IPS-15b (cell line): ENCODE results near the gene CACNA2D1.

Experiments used
- H3K27me3 ChIP-seq: one replicate; pipeline ENCODE4 v1.6.1; 2013; ENCODE audit warnings: low read length; ENCODE audit not compliant: control insufficient read depth, insufficient read depth
- H3K36me3 ChIP-seq: one replicate; pipeline ENCODE4 v1.6.1; 2013; ENCODE audit warnings: low read length; ENCODE audit not compliant: control insufficient read depth, insufficient read depth
- H3K4me1 ChIP-seq: one replicate; pipeline ENCODE4 v1.6.1; 2013; ENCODE audit warnings: mild to moderate bottlenecking, low read length; ENCODE audit not compliant: control insufficient read depth, insufficient read depth
- H3K4me3 ChIP-seq: one replicate; pipeline ENCODE4 v1.5.1; 2013; ENCODE audit warnings: low read depth, low read length
- H3K9ac ChIP-seq: one replicate; pipeline ENCODE4 v1.6.1; 2013; ENCODE audit warnings: low read depth, mild to moderate bottlenecking, low read length
- H3K9me3 ChIP-seq: one replicate; pipeline ENCODE4 v1.6.1; 2013; ENCODE audit warnings: mild to moderate bottlenecking, low read length; ENCODE audit not compliant: control insufficient read depth, insufficient read depth

CACNA2D1 gene

GRCh38 chr7:82330706-82331215 lies 112.8 kb downstream of the CACNA2D1 start:
- H3K4me1 ChIP-seq: peaks cover 10% of the 10 kb centered on the region
- no peak overlapping the region for H3K4me3 ChIP-seq
- no peaks in the 10 kb centered on the region for H3K27me3 ChIP-seq
- no peaks in the 10 kb centered on the region for H3K9me3 ChIP-seq
- no peaks in the 10 kb centered on the region for H3K36me3 ChIP-seq
- H3K9ac ChIP-seq: no peak overlapping the region

- Histone ChIP-seq H3K36me3 (no peaks in the 10 kb centered on the region), H3K4me1 (peaks cover 10% of the 10 kb centered on the region), H3K4me3 (no peak overlapping the region), H3K27me3 (no peaks in the 10 kb centered on the region), H3K9me3 (no peaks in the 10 kb centered on the region), H3K9ac (no peak overlapping the region)
These were observed 115.7 kb downstream of the CACNA2D1 start for GRCh38 chr7:82327898-82328297.

- Histone ChIP-seq H3K4me3 (no peak overlapping the region), H3K9me3 (no peaks in the 10 kb centered on the region), H3K4me1 (no peaks in the 10 kb centered on the region), H3K27me3 (no peaks in the 10 kb centered on the region), H3K36me3 (no peaks in the 10 kb centered on the region), H3K9ac (no peak overlapping the region)
These were observed 118.2 kb downstream of the CACNA2D1 start for GRCh38 chr7:82325416-82325815.

- Histone ChIP-seq H3K27me3 (no peaks in the 10 kb centered on the region), H3K4me1 (no peaks in the 10 kb centered on the region), H3K36me3 (no peaks in the 10 kb centered on the region), H3K9ac (no peak overlapping the region), H3K9me3 (no peaks in the 10 kb centered on the region), H3K4me3 (no peak overlapping the region)
These were observed 119.8 kb downstream of the CACNA2D1 start for GRCh38 chr7:82323806-82324205.

- no peaks in the 10 kb centered on the region for H3K27me3 ChIP-seq
- H3K4me3 ChIP-seq: no peak overlapping the region
- H3K4me1 ChIP-seq: peaks cover 2% of the 10 kb centered on the region
- no peak overlapping the region for H3K9ac ChIP-seq
- H3K36me3 ChIP-seq: no peaks in the 10 kb centered on the region
- H3K9me3 ChIP-seq: no peaks in the 10 kb centered on the region
These were observed 123.9 kb downstream of the CACNA2D1 start for GRCh38 chr7:82319674-82320118.

GRCh38 chr7:82318786-82319185 lies 124.8 kb downstream of the CACNA2D1 start:
- H3K9ac ChIP-seq: no peak overlapping the region
- H3K27me3 ChIP-seq: no peaks in the 10 kb centered on the region
- H3K9me3 ChIP-seq: no peaks in the 10 kb centered on the region
- H3K4me1 ChIP-seq: peaks cover 4% of the 10 kb centered on the region
- H3K36me3 ChIP-seq: no peaks in the 10 kb centered on the region
- no peak overlapping the region for H3K4me3 ChIP-seq

GRCh38 chr7:82317760-82318159 lies 125.8 kb downstream of the CACNA2D1 start:
- H3K27me3 ChIP-seq: no peaks in the 10 kb centered on the region
- H3K9me3 ChIP-seq: no peaks in the 10 kb centered on the region
- no peak overlapping the region for H3K4me3 ChIP-seq
- H3K4me1 ChIP-seq: peaks cover 12% of the 10 kb centered on the region
- H3K36me3 ChIP-seq: no peaks in the 10 kb centered on the region
- H3K9ac ChIP-seq: no peak overlapping the region

- H3K36me3 ChIP-seq: no peaks in the 10 kb centered on the region
- H3K4me1 ChIP-seq: peaks cover 13% of the 10 kb centered on the region
- no peaks in the 10 kb centered on the region for H3K9me3 ChIP-seq
- no peak overlapping the region for H3K4me3 ChIP-seq
- H3K9ac ChIP-seq: no peak overlapping the region
- H3K27me3 ChIP-seq: no peaks in the 10 kb centered on the region
These were observed 126.3 kb downstream of the CACNA2D1 start for GRCh38 chr7:82317257-82317721.

- Histone ChIP-seq H3K9me3 (no peaks in the 10 kb centered on the region), H3K27me3 (no peaks in the 10 kb centered on the region), H3K4me3 (no peak overlapping the region), H3K4me1 (peaks cover 13% of the 10 kb centered on the region), H3K36me3 (no peaks in the 10 kb centered on the region), H3K9ac (no peak overlapping the region)
These were observed 130.3 kb downstream of the CACNA2D1 start for GRCh38 chr7:82313269-82313668.

GRCh38 chr7:82312646-82313045 lies 130.9 kb downstream of the CACNA2D1 start:
- no peaks in the 10 kb centered on the region for H3K36me3 ChIP-seq
- no peak overlapping the region for H3K9ac ChIP-seq
- no peaks in the 10 kb centered on the region for H3K9me3 ChIP-seq
- H3K4me3 ChIP-seq: no peak overlapping the region
- H3K27me3 ChIP-seq: no peaks in the 10 kb centered on the region
- H3K4me1 ChIP-seq: peaks cover 13% of the 10 kb centered on the region

GRCh38 chr7:82305347-82306005 lies 138.1 kb downstream of the CACNA2D1 start:
- no peak overlapping the region for H3K4me3 ChIP-seq
- no peaks in the 10 kb centered on the region for H3K9me3 ChIP-seq
- no peaks in the 10 kb centered on the region for H3K27me3 ChIP-seq
- H3K9ac ChIP-seq: no peak overlapping the region
- no peaks in the 10 kb centered on the region for H3K36me3 ChIP-seq
- peaks cover under 1% of the 10 kb centered on the region for H3K4me1 ChIP-seq

- Histone ChIP-seq H3K4me3 (no peak overlapping the region), H3K36me3 (no peaks in the 10 kb centered on the region), H3K27me3 (no peaks in the 10 kb centered on the region), H3K9ac (no peak overlapping the region), H3K4me1 (peaks cover 2% of the 10 kb centered on the region), H3K9me3 (no peaks in the 10 kb centered on the region)
These were observed 148.7 kb downstream of the CACNA2D1 start for GRCh38 chr7:82294865-82295264.
